HL-60 (cell line): ENCODE results near the gene DIAPH1.
A peak's percentile ranks its signal among the peaks of the same experiment; 100 is the strongest.

Experiments used
- DNase-seq, 2 experiments: peaks; one replicate each; pipeline ENCODE4 v3.0.0-alpha.2; 2010 to 2020; ENCODE audit warnings: low read depth in 1 of 2, low spot score in 1 of 2
- H3K27ac ChIP-seq: fragments of 250-450 bp; sonication (Bioruptor Pico); replicated peaks from 2 replicates; pipeline ENCODE4 v1.5.1; 2020; ENCODE audit warnings: mild to moderate bottlenecking, moderate library complexity
- H3K27me3 ChIP-seq: fragments of 250-450 bp; sonication (Bioruptor Pico); 2 replicates; pipeline ENCODE4 v1.5.1; 2021; ENCODE audit warnings: mild to moderate bottlenecking, moderate library complexity; ENCODE audit not compliant: insufficient read depth, poor library complexity, severe bottlenecking
- H3K4me3 ChIP-seq: replicated peaks from 2 replicates; pipeline ENCODE4 v1.5.1; 2011; ENCODE audit warnings: mild to moderate bottlenecking, control low read depth, low read length; ENCODE audit not compliant: insufficient read depth
- CTCF ChIP-seq: IDR thresholded peaks from one replicate; pipeline ENCODE4 v1.5.1; 2011; ENCODE audit warnings: low read length, control low read depth, inconsistent platforms; ENCODE audit not compliant: insufficient read depth
- GABPA ChIP-seq: IDR thresholded peaks from 2 replicates; pipeline ENCODE4 v1.6.1; 2012; ENCODE audit warnings: low read depth
- POLR2AphosphoS5 ChIP-seq: IDR thresholded peaks from 2 replicates; pipeline ENCODE4 v1.6.1; 2012; ENCODE audit warnings: low read depth
- REST ChIP-seq: IDR thresholded peaks from 2 replicates; pipeline ENCODE4 v1.6.1; 2012; ENCODE audit warnings: low read depth; ENCODE audit not compliant: insufficient replicate concordance
- SPI1 ChIP-seq: IDR thresholded peaks from 2 replicates; pipeline ENCODE4 v1.6.1; 2012; ENCODE audit warnings: low read depth, mild to moderate bottlenecking, borderline replicate concordance

Gene DIAPH1

DNA sequence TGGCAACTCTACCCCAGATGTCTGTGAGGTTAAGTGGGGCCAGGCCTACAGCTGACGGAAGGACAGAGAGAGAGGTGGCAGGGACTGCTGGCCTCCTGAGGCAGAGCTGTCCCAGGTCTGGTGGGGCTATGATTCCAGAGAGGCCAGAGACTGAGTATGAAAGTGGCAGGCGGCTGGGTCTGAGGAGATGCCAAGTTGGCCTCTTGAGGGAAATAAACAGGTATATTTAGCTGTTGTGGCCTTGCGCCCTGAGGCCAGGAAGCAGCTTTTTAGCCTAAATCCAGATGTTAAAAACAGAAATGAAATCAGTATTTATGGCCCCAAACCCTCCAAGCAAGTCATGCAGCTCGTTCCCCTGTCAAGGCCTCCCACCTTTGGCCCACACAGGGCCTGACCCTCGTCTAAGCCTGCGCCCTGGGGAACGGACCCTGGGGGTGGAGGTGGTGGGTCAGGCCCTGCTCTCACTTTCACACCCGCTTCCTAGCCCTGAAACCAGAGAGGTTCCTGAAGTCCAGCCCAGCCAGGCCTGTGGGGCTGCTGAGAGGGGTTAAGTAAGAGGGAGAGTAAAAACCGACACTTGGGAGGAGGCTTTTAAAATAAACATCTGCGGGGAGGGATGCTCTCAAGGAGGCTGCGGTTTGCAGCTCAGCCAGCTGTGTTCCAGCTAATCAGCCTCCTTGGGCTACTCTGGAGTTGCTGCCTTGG is 111.3 kb downstream of the DIAPH1 start:
- H3K4me3 ChIP-seq = no peak overlapping the region
- H3K27ac ChIP-seq = no peak overlapping the region
- peak in 1 of 2 experiments; percentile 6 for DNase-seq
- TF ChIP-seq GABPA = no peak
- no peak for TF ChIP-seq POLR2AphosphoS5
- TF ChIP-seq SPI1 = no peak
- no peaks in the 10 kb centered on the region for H3K27me3 ChIP-seq

DNA sequence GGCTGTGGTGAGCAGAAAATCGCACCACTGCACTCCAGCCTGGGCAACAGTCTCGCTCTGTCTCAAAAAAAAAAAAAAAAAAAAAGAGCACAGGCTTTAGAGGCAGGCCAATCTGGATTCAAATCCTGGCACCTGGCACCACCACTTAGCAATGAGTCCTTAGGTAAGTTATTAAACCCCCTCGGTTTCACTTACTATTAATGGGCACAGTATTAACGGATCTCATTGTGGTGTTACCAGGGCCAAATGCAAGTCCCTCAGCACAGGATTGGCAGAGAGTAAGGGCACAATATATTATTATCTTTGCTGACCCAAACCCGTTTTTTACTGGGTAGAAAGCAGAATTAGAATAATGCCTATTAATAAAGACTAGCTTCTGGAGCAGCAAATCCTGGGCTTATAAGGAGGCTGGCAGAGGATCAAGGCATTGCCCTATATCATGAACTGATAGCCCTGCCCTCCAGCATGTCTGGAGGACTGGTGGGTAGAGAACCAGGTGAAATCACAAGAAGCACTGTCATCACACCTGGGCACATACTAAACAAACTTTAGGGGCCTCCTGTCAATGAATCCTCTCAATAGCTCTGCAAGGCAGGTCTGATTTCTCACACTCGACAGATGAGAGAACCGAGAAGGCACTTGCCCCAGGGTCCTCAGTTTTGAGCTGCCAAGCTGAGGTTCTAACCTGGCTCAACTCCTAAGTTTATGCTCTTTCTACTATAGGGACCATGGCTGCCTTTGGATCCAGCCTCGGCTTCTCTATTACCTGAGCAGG is 112.2 kb downstream of the DIAPH1 start:
- no peaks in the 10 kb centered on the region for H3K27me3 ChIP-seq
- H3K27ac ChIP-seq = no peak overlapping the region
- H3K4me3 ChIP-seq = no peak overlapping the region
- TF ChIP-seq POLR2AphosphoS5 = no peak
- TF ChIP-seq SPI1 = no peak
- TF ChIP-seq REST = no peak
- TF ChIP-seq CTCF = no peak
- no peak for TF ChIP-seq GABPA
- no peak for DNase-seq

DNA sequence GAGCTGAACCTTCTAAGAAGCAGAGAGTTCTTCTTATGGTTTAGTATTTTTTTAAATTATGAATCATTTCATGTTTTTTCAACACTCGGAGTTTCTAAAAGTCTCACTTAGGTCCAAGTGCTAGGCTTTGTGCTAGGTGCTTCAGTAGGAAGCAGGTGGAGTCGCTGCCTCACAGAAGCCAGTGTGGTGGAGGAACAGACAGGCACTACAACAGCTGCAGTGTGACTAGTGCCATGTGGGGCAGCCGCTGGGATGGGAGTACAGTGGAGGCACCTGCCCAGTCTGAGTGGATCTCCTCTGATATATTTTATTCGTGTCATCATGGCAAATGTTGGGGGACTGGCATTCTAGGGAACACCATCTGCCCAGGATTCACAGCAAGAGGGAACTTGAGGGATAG is 114.6 kb downstream of the DIAPH1 start:
- Histone ChIP-seq H3K27me3 (no peaks in the 10 kb centered on the region), H3K27ac (no peak overlapping the region), H3K4me3 (no peak overlapping the region)
- TF ChIP-seq REST = no peak
- TF ChIP-seq POLR2AphosphoS5 = no peak
- TF ChIP-seq SPI1 = no peak
- TF ChIP-seq GABPA = no peak
- TF ChIP-seq CTCF = no peak
- no peak for DNase-seq

GRCh38 chr5:141503681-141504080 is 115.1 kb downstream of the DIAPH1 start:
- TF ChIP-seq REST (no peak), CTCF (no peak), SPI1 (no peak), GABPA (no peak), POLR2AphosphoS5 (no peak)
- Histone ChIP-seq H3K27me3 (no peaks in the 10 kb centered on the region), H3K27ac (no peak overlapping the region), H3K4me3 (no peak overlapping the region)
- DNase-seq = no peak
